NCI-H2107 treated with DMSO at 0.1 percent for 48 hours (cell line): Measurements from ENCODE around the gene NHLRC1.

Experiments used
- DNase-seq: peaks from one replicate; lab custom pipeline; 2025; ENCODE audit not compliant: unreplicated experiment; lab: John Stamatoyannopoulos, UW

NHLRC1 gene

DNA sequence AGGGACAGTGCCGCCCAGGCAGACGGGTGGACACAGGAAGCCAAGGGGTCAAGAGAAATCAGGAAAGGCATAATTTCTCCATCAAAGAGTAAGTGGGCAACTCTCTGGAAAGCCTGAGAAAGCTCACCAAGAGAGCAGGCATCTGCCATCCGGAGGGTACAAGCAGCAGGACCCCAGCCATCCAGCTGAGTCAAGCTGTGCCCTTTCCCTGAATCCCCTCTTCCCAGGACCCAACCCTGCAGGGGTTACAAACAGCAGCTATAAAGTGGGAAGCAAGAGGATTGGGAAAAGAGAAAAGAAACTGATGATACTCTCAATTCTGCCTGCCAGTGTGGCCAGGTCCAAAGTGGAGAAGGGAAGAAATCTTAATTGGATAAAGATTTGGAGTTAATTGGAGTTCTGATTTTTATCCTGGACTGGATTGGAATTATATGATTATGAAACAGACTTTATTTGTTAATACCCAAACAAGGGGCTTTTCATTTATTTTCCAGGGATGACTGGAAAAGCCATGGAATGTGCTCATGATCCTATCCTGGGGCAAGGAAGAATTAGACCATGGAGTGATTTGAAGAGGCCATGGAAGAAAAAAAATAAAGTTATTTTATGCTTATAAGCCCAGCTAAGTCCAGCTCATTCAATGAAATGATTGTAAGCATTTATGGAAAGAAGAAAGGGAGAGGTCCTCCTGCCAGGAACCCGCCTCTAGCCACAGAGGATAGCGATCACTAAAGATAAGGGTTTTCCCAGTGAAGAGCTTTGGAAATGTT lies 34.9 kb downstream of the NHLRC1 start:
- no peak for DNase-seq

GRCh38 chr6:18081025-18081668 lies 41.3 kb downstream of the NHLRC1 start:
- no peak for DNase-seq

DNA sequence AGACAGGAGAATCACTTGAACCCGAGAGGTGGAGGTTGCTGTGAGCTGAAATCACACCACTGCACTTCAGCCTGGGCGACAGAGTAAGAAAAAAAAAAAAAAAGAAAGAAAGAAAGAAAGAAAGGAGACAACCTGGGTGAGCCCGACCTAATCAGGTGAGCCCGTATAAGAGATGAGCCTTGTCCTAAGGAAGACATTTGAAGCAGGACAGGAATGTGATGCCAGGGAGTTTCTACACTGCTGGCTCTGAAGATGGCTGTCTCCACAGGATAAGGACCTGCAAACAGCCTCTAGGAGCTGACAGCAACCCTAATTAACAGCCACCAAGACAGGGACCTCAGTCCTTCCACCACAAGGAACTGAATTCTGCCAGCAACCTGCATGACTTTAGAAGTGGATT lies 41.9 kb downstream of the NHLRC1 start:
- no peak for DNase-seq

DNA sequence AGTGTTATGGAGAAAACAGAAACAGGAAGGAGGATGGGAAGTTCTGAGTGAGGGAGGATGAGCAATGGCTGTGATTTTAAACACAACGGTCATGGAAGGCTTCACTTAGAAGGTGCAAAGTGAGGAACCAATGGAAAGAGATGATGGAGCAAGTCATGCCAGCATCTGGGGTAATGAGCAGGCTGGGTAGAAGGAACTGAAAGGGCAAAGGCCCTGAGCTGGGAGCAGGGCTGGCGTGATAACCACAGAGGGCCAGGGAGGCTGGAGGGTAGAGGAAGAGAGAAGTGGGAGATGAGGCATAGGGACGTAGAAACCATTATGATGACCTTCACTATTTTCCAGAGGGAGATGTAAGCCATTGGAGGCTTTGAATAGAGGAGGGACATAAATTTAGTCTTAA lies 43.6 kb downstream of the NHLRC1 start:
- no peak for DNase-seq

DNA sequence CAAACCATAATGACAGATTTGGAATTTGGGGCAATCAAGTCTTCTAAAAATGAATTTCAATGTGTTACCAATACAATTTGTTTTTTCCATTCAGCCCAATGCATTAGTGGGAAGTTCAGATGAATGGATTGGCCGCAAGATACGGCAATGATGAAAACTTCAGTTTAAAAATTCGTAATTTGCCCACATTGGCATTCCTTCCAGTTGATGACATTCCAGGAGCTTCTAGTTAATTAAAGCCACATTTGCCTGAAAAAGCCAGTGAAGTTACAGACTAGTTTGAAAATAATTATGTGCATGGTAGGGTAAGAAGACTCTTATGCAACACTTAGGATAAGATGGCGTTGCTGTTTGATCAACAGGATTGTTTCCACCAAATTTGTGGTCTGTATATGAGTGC lies 46.2 kb downstream of the NHLRC1 start:
- DNase-seq = no peak

DNA sequence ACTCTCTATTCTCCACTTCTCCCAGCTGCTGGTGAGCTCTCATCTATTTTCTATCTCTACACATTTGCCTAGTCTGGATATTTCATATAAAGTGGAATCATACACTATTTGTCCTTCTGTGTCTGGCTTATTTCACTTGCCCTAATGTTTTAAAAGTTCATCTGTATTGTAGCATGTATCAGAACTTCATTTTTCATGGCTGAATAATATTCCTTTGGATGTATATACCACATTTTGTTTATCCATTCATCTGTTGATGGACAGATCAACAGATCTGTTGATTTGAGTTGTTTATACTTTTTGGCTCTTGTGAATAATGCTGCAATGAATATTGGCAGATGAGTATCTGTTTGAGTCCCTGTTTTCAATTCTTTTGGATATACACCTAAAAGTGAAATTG lies 49.6 kb downstream of the NHLRC1 start:
- DNase-seq = no peak

DNA sequence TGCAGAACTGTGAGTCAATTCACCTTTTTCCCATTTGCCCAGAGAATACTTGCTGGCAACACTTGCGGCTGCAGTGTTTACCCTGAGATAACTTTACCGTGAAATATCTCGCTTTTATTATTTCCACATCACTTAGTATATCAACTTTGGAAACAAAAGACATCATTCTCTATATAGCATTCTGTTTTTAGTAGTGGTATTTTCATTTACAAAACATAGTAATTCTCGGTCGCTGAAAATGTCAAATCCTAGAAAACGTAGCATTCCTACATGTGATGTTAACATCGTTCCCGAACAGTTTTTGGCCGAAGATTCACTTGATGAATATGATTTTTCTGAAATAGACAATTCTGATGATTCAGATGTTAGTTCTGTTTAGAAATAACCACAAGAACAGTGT lies 52.0 kb downstream of the NHLRC1 start:
- DNase-seq = no peak
